HG03521 (cell line): ENCODE results near the gene IQSEC1.

Source experiments
- ATAC-seq: cut with Tn5 transposase; IDR thresholded peaks from one replicate; pipeline ENCODE4 v1.9.1; 2021; ENCODE audit warnings: mild to moderate bottlenecking, moderate library complexity; ENCODE audit not compliant: unreplicated experiment

IQSEC1 gene

DNA sequence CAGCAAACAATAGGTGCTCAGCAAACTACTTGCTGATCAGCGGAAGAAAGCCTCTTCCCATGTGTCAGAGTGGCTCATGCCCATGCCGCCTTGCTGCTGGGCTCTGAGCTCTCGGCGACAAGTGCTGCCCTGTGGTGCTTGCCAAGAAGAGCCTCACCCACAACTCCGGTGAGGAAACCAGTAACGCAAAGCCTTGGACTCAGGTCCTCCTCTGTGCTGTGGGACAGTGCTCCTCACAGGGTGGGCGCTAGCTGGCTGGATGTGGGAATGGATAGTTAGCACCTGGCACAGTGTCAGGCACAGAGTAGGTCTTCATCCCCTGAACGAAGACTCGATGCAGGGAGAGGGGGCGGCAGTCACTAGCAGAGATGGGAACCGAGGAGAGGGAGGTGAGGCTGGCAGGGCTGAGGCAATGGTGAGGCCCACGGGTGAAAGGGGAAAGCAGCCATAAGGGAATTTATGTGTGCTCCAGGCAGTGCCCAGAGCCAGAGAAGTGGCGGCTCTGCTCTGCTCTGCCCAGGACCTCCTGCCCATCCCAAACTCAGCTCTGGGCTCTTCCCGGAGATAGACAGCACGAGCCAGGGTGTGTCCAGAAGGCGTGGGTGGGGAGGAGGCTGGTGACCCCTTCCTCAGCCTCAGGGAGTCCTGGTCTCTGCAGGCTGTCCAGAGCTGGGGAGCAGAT is 55.7 kb downstream of the IQSEC1 start:
- ATAC-seq = no peak

DNA sequence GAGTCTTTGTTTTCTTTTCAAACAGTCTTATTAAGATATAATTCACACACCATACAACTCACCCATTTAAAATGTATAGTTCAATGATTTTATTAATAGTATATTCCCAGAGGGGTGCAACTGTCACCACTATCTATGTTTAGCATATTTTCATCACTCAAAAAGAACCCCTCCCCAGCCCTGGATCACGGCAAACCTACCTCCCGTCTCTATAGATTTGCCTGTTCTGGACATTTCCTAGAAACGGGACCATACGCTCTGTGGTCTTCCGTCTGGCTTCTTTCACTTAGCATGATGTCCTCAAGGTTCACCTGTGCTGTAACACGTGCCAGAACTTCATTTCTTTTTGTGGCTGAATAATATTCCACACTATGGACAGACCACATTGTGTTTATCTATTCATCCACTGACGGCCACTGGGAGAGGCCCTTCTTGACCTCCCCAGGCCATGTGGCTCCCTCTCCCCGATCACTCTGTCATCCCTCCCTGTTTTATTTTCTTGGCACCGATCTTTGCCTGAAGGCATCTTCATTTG is 56.4 kb downstream of the IQSEC1 start:
- no peak for ATAC-seq

DNA sequence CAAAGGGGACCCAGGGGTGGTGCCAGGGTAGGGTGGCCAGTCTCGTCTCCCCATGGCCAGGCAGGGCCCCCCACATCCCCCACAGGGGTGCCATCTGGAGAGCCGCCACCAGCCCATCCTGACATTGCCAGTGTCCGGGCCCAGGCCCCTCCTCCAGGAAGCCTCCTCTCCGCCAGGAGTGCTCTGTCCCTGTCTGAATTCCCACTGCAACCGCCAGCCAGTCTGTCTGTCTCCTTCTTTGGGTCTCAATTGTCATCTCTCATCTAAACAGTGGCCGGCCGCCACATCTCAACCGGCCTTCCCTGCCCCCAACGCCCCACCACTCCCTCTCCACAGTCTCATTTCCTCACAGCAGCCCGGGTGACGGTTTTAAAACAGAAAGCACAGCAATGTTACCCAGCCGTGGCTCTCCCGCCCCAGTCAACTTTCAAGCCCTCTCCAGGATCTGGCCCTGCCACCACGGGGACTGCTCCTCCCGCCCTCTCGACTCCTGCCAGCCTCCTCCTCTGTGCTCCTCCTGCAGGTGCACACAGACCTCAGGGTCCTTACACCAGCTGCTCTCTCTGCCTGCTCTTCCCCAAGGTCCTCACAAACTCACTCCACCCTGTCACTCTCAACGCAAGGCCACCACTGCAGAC is 57.0 kb downstream of the IQSEC1 start:
- no peak for ATAC-seq

DNA sequence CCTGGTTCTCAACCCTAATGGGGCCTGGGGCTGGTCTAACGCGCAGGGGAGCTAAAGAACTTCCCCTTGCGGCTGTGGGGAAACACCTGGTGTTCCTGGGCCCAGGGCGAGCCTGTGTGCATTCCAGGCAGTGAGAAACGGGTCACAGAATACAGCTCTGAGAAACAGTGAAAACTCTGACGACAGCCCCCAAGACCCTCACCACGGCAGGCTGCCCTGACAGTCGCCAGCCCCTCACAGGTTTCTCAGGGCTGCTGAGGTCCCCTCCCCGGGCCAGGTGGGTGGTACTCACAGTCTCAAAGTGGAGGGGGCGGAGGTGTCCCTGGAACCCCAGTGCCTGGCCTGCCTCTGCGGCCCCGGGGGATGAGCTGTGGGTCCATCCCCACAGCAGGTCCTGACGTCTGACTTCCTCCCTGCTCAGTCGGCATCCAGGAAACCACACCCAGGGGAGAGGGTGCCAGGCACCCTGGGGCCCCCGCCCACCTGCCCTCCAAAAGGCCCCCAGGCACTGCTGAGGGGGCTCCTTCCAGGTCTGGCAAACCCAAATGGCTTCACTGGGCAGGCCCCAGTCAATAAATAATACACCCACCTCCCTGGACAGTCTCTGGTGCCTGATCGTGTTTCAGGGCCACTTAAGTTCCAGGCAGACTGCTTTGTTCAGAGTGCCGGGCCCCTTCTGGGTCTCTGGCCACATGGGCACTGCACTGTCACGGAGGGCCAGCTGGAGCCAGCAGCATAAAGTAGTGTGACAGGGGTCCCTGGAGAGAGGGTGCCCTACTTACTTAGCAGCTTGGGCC is 57.7 kb downstream of the IQSEC1 start:
- ATAC-seq = no peak

DNA sequence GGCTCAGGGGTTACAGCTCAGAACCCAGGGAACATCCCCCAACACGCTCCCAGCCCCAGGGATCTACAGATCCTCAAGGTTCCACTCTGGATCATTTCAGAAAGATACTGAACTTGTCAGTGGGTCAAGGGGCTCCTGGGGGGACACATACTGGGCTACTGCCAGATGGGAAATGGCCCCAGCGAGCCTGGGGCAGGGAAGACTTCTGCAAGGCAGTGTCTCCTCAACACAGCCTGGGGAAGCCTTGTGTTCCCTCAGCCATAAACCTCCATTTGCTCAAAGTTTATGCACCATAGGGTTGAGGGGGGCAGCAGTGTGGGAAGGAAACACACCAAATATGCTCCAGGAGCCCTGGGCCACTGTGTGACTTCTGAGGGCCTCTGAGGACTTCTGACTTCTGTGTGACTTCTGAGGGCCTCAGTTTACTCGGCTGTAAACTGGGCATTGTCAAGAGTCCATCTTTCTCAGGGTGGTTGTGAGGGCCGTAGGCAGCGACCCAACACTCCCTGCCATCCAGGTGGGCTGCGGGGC is 58.4 kb downstream of the IQSEC1 start:
- ATAC-seq = no peak

DNA sequence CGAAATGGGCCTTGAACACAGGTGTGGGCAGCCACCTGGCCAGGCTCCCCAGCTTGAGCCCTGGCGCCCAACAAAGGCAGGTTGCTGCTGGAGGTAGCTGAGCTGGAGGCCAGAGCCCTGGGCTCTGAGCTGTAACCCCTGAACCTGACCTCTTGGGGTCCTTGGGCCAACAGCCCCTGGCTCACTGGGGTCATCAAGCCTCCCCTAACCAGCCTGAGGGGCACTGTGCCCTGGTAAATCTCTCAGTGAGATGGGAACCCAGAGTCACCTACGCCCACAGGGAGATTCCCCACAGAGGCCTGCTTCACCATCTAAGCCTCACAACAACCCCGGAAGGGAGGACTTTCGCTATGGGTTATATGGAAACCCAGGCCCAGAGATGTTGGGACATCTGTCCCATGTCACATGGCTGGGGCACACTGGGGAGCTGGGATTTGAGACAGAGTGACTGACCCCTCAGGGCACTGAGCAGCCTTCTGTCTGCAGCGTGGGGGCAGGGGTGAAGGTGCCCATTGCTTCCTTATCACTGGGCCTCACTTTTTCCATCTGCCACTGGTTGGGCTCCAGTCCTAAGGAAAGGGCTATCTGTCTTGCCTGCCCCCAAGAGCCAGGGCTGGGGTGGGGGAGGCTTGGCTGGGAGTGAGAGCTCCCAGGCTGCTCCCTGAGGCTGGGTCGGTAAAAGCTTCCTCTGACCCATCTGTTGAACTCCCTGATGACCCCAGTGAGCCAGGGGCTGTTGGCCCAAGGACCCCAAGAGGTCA is 59.1 kb downstream of the IQSEC1 start:
- no peak for ATAC-seq

DNA sequence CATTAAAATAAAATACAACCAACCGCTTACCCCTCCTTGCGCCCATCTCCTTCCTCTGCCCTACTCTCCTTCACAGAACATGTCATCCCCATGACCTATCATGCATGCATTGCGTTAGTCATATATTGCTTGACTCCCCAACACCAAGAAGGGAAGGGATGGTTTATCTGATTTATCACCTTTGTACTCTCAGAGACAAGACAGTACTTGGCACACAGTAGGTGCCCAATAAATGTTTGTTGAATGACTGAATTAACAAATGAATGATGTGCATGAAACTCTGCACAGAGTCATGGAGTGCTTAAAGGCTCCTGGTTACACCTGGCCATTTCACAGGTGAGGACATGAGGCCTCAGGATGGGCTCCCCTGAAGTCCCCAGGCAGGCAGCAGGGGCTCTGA is 59.7 kb downstream of the IQSEC1 start:
- no peak for ATAC-seq

DNA sequence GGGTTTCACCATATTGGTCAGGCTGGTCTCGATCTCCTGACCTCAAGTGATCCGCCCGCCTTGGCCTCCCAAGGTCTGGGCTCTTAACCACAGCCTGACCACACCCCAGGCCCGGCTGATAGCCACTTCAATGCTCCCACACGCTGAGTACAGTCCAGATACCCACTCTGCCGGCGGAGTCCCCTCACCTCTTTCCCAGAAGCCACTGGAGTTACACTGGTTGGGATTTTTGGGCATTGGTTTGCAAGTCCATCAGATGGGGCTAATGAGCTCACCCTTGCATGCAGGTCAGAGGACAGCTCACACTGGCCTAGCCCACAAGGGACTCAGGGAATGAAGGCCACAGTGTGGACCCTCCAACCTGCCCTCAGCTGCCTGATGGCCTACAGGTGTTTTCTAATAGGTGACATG is 60.1 kb downstream of the IQSEC1 start:
- no peak for ATAC-seq

DNA sequence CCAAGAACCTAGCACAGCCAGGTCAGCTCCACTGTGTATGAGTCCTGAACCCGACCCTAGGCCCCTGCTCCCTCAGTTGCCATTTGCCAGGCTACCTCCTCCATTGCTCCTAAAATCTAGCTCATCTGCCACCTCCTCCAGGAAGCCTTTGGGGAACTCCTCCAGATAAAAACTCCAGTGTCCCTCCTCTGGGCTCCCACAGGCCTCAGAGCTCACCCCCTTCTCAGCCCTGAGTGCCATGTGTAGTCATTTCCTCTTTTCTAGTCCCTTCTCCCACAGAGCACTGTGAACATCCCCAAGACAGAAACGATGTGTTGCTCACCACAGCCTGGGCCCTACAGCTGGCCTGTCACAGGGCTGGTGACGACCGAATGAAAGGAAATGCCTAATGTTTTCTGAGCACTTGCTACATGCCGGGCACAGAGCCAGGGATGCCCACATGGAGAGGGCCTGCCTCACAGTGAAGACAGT is 61.0 kb downstream of the IQSEC1 start:
- ATAC-seq = no peak

DNA sequence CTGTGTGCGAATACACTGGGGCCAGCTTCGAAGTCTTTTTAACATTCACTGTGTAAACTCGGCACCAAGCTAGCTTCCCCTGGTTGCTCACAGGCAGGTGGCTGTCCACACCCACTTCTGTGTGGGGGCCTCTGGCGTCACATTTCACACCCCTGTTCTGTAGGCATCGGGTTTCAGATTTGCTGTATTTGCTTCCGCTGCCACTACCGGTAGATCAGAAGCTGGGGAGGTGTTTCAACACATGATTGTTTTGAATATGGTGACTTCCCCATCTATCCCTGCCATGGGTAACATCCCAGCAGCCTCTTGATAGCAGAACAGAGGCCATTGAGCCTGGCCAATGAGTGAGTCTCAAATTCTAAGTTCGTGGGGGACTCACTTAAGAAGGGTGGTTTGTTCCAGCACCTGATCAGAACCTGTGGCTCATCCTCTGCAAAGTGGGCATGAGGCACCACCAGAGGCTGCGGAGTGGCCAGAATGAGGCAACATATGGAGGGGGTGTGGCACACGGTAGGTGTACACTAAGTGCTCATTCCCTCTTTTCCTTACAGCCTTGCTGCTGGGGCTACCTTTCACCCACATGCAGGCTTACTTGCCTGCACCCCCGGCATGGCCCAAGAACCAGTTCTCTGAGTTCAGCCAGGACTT is 61.5 kb downstream of the IQSEC1 start:
- peak; percentile 50 for ATAC-seq

DNA sequence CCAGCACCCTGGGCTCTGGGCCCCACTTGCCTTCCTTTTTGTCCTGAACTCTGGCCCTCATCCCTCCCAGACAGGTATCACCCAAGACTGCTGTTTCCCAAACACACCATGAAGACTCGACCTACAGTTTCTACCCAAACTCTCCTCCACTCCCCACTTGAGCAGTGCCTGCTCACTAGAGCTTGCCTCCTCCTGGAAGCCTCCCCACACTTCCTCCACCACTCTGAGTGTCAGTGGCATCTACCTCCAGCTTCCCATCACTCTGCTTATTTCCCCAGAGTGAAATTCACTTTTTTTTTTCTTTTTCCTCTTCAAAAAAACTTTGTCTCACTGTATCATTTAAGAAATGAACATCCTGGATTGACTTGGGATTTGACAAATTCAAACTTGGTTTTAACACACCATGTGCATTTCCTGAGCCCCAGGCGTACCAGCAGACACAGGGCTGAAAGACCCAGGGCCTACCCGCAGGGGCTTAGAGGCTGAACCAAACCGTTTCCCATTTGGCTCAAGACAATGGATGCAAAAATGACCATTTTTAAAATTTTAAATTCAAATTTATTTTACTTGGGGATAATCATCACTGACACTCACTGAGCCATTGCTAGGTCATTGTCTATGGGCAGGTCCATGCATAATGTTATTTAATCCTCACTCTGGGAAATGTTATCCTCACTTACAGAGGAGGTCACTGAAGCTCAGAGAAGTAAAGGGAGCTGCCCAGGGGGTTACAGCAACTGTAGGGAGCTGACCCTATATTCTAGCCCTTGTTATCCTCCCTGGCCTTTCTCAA is 62.3 kb downstream of the IQSEC1 start:
- no peak for ATAC-seq

DNA sequence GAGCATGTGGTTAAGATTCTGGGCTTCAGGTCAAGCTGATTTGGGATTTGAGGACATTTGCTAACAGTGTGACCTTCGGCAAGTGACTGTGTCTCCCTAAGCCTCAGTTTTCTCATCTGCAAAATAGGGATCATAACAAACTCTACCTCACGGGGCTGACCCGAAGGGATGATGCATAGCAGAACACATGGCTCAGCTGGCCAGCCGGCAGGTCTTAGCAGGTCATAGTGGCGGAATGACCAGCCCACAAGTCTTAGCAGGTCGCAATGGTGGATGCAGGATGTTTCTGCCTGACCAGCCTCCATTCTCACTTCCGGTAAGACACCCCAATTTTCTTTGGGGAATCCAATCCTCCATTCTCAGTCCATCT is 63.3 kb downstream of the IQSEC1 start:
- no peak for ATAC-seq

DNA sequence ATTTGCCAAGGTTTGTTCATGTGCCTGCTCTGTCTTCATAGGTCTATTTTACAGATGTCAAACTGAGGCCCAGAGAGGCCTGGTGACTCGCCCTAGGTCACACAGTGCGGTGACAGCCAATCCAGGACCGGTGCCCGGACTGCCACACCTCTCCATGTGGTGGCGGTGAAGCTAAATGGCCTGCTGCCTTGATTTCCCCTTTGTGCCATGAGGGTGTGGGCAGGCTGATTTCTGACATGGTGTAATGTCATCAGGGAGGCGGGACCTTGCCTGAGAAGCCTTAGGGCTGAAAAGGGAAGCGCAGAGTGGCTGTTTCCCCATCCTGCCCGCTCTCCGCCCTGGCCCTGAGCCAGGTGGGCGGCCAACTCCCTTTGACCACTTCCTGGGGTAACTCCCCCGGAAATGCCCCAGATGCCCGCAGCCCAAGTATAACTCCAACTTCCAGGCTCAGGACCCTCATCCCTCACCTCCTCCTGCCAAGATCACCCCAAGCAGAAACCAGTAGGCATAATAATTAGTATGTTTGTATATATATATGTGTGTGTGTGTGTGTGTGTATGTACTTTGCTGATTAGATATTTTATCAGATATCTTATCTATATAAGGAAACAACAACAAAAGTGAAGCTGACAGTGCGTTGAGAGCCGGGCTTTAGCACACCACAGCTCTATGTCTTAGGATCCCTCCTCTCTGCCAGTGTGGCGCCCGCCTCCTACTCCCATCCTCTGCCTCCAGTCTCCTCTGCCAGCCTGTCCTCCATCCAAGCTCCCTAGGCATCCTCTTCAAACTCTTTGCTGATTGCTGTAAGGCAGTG is 63.9 kb downstream of the IQSEC1 start:
- ATAC-seq = no peak

DNA sequence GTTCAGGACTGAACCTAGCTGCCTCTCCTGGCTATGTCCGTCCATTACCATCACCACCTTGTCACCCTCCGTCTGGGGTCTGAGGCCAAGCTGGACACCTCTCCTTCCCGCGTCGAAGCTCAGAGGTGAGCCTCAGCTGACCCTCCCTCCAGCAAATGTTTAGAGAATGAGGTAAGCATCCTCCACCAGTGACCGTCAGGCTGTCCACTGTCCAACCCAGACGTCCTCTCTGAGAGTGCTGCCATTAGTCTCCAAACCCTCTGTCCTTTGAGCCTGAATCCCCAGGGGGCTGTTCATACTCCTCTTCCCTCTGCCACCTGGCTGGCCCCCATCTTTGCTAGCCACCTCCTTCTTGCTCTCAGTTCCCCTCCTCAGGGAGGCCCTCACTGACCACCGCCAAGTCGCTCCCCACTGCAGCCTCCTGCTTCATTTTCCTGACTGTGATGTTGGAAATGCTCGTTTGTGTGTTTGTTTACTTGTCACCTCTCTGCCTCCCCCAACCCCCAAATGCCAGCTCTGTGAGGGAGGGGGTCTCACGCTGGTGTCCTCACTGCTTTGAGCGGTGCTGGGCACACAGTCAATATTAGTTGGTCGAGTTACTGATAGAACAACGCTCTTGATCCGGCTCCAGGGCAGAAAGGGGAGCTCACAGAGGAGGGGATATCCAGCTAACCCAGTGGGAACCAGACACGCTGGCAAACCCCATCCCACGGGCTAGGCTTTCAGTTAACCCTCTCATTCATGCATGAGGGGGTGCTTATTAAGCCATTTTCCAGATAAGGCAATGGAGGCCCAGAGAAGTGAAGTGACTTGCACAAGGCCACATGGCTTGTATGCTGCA is 64.9 kb downstream of the IQSEC1 start:
- no peak for ATAC-seq

DNA sequence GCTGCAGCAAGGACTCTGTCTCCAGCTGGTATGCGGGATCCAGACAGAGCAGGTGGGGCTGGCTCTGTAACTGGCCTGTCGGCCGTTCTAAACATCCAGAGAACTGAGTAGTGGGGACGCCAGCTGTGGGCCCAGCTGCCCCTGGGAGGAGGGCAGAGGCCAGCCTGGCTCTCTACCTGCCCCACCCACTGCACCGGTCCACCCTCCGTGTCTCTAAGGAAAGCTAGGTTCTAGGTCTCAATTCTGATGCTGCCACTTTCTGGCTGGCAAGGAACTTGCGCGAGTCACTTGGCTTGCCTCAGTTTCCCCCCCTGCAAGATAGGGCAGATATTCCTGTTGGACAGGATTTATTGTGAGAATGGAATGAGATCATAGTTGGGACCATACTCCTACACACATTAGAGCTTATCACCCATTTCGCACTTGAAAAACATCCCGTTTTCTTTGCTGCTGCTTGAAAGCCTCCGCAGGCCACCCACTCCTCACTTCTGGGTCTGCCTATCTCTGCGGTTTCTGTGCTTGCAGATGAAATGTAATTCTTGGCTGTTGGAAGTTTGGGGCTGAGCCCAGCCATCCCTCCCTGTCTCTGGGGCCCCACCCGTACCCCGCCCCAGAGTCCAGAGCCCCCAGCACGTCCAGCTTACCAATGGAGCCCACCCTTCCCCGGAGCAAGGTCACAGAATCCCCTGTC is 65.8 kb downstream of the IQSEC1 start:
- ATAC-seq = no peak

DNA sequence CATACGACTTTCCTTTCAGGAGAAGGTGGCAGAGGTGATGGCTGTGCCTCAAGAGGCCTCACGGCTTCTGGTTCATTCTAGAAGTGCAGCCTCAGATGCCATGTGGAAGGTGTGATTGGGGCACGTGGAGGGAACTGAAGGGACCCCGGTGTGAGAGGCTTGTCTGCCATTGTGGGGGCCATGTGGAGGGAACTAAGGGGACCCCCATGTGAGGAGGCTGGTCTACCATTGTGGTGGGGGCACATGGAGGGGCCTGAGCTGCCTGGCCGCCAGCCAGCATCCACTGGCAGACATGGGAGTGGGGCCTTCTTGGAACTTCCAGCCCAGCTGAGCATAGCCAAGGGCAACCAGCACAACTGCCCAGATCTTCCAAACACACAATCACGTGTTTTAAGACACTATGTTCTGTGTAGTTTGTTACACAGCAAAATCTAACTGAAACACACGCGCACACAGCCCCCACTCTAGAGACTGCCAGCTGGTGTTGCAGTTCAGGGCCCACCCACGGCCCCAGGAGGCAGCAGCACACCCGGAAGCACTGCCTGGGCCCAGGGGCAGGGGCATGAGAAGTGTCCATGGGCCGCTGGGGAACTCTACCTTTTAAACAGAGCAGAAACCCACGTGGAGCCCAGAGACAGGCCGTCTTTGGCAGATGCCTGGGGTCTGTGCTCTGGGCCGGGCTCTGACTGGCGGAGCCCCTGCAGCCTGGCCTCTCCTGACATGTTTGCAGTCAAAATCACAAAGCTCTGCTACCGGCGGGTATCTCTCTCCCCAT is 66.8 kb downstream of the IQSEC1 start:
- no peak for ATAC-seq
